Activated naive CD4-positive, alpha-beta T cell treated with anti-CD3 and anti-CD28 coated beads, Interleukin-2, amount 50 U/mL, for 24 hours (primary cell): ENCODE measurements around the gene OR2Y1.
"Not testable (repeated sequence)": the region's sequence is repeated elsewhere in the genome, so short reads cannot be mapped to it uniquely, and the experiment has no call there.

Experiments
- H3K27ac Mint-ChIP-seq: one replicate; pipeline ENCODE4 v1.8.0; 2021; ENCODE audit warnings: mild to moderate bottlenecking, mixed read lengths
- H3K27me3 Mint-ChIP-seq: one replicate; pipeline ENCODE4 v1.8.0; 2021; ENCODE audit warnings: mixed read lengths
- H3K36me3 Mint-ChIP-seq: one replicate; pipeline ENCODE4 v1.8.0; 2021; ENCODE audit warnings: mixed read lengths
- H3K4me1 Mint-ChIP-seq: one replicate; pipeline ENCODE4 v1.8.0; 2021; ENCODE audit warnings: mixed read lengths
- H3K4me3 Mint-ChIP-seq: one replicate; pipeline ENCODE4 v1.8.0; 2021; ENCODE audit warnings: mild to moderate bottlenecking, mixed read lengths
- H3K9me3 Mint-ChIP-seq: one replicate; pipeline ENCODE4 v1.8.0; 2021; ENCODE audit warnings: mixed read lengths

OR2Y1 gene

DNA sequence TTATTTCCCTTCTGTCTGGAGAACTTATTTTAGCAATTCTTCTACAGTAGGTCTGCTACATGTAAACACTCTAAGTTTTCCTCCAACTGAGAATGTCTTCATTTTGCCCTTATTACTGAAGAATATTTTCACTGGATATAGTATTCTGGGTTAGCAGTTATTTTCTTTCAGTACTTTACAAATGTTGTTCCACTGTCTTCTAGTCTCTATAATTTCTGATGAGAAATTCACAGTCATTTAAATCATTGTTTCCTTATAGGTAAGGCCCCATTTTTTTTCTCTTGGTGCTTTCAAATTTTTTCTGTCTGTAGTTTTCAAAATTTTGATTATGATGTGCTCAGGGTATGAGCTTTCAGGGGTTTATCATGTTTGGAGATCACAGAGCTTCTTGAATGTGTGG, 32.0 kb upstream of the OR2Y1 start:
- Mint-ChIP-seq H3K36me3 (peaks cover 2% of the 10 kb centered on the region), H3K9me3 (peaks cover 5% of the 10 kb centered on the region), H3K27ac (no peak overlapping the region), H3K27me3 (peaks cover 4% of the 10 kb centered on the region), H3K4me3 (no peak overlapping the region), H3K4me1 (no peaks in the 10 kb centered on the region)

- Mint-ChIP-seq H3K4me3 (no peak overlapping the region), H3K27ac (no peak overlapping the region), H3K36me3 (peaks cover 2% of the 10 kb centered on the region), H3K9me3 (peaks cover 5% of the 10 kb centered on the region), H3K27me3 (peaks cover 5% of the 10 kb centered on the region), H3K4me1 (no peaks in the 10 kb centered on the region)
Observed at GRCh38 chr5:180769821-180770220, 30.0 kb upstream of the OR2Y1 start.

DNA sequence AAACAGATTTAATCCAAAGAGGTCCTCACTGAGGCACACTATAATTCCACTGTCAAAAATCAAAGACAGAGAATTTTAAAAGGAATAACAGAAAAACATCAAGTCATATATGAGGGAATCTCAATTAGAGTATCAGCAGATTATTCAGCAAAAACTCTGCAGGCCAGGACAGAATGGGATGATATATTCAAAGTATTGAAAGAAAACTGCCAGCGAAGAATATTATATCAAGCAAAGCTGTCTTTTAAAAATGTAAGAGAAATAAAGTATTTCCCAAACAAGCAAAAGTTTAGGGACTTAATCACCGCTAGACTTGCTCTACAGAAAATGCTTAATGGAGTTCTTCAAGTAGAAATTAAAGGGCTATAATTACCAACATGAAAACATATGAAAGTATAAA, 15.7 kb upstream of the OR2Y1 start:
- H3K27me3 Mint-ChIP-seq: no peaks in the 10 kb centered on the region
- no peaks in the 10 kb centered on the region for H3K4me1 Mint-ChIP-seq
- no peak overlapping the region for H3K4me3 Mint-ChIP-seq
- H3K27ac Mint-ChIP-seq: no peak overlapping the region
- H3K9me3 Mint-ChIP-seq: peaks cover 19% of the 10 kb centered on the region
- H3K36me3 Mint-ChIP-seq: no peaks in the 10 kb centered on the region

DNA sequence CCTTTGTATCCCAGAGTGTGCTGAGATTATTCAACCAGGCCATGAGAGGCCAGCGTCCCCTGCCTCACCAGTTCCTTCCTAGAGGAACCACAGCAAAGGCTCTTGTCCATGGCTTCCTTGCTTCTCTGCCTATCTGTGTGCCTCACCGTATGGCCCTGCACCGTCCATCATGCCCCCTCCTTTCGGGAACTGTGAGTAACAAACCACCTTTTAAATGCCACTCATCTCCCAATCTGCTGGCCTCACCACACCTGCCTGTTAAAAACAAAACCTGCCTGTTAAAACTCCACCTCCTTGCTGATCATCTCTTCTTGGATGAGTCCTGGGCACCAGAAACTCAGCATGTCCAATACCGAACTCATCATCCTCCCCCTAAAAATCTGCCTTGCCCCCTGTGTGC, 4.4 kb upstream of the OR2Y1 start:
- Mint-ChIP-seq H3K27ac (no peak overlapping the region), H3K9me3 (no peaks in the 10 kb centered on the region), H3K27me3 (peaks cover 8% of the 10 kb centered on the region), H3K36me3 (no peaks in the 10 kb centered on the region), H3K4me3 (no peak overlapping the region), H3K4me1 (no peaks in the 10 kb centered on the region)

DNA sequence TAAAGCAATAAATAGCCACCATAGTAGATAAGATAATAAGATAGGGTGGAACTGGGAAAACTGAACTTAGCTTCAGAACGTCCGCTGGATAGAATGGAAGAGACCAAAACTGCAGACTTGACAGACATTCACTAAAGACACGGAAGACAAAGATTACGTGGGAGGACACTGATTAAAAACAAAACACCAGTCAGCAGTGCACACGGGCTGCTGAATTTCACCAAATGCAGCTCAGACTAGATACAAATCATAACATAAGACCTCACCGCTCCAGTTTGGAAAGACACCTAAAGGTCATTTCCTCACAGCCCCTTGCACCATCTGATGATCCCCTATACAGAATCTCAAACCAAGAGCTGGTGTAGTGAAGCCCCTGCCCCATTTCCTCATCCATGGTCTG, 2.9 kb upstream of the OR2Y1 start:
- Mint-ChIP-seq H3K36me3 (no peaks in the 10 kb centered on the region), H3K27me3 (peaks cover 17% of the 10 kb centered on the region), H3K9me3 (no peaks in the 10 kb centered on the region), H3K27ac (no peak overlapping the region), H3K4me3 (no peak overlapping the region), H3K4me1 (no peaks in the 10 kb centered on the region)

- not testable (repeated sequence) for H3K9me3 Mint-ChIP-seq, H3K4me3 Mint-ChIP-seq, H3K27ac Mint-ChIP-seq, H3K4me1 Mint-ChIP-seq, H3K36me3 Mint-ChIP-seq
- peaks cover 17% of the 10 kb centered on the region for H3K27me3 Mint-ChIP-seq
Observed at GRCh38 chr5:180740953-180741352, 1.1 kb upstream of the OR2Y1 start.

DNA sequence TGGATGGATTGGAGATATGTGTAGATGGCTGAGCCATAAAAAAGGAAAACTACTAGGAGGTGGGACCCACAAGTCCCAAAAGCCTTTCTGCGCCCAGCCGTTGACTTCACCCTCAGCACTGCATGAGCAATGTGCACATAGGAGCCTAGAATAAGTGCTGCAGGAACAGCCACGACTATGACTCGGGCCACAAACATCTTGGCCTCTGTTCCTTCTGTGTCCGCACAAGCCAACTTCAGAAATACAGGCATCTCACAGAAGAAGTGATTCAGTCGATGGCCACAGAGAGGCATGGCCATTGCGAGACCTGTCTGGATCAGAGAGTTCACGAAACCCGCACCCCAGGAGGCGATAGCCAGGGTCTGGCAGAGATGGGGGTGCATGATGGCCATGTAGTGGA, 587 bp downstream of the OR2Y1 start:
- Mint-ChIP-seq H3K4me1 (no peaks in the 10 kb centered on the region), H3K27me3 (peaks cover 17% of the 10 kb centered on the region), H3K27ac (no peak overlapping the region), H3K36me3 (no peaks in the 10 kb centered on the region), H3K4me3 (no peak overlapping the region), H3K9me3 (no peaks in the 10 kb centered on the region)

DNA sequence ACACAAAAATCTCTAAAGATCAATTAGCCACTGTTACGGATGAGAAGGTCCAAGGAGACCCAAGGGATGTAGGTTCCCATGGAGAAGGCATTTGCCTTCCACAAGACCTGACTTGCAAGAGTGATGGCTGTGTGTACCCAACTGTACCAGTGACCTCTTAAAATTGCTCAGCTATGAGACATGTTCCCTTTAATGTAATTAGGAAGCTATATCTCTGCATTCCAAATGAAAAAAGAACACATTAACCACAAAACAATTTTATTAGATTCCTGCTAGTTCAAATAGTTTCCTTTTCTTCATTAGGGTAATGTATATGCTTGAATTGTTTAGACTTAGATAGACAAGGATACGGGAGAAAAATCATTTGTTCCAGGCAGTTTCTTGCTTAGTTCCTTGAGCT, 3.3 kb downstream of the OR2Y1 start:
- Mint-ChIP-seq H3K4me3 (no peak overlapping the region), H3K9me3 (no peaks in the 10 kb centered on the region), H3K36me3 (no peaks in the 10 kb centered on the region), H3K4me1 (no peaks in the 10 kb centered on the region), H3K27ac (no peak overlapping the region), H3K27me3 (peaks cover 17% of the 10 kb centered on the region)

GRCh38 chr5:180724944-180725343, 14.9 kb downstream of the OR2Y1 start:
- H3K27ac Mint-ChIP-seq: no peak overlapping the region
- no peaks in the 10 kb centered on the region for H3K9me3 Mint-ChIP-seq
- peaks cover 2% of the 10 kb centered on the region for H3K27me3 Mint-ChIP-seq
- no peak overlapping the region for H3K4me3 Mint-ChIP-seq
- H3K4me1 Mint-ChIP-seq: peaks cover 16% of the 10 kb centered on the region
- H3K36me3 Mint-ChIP-seq: no peaks in the 10 kb centered on the region

GRCh38 chr5:180723936-180724335, 15.9 kb downstream of the OR2Y1 start:
- H3K27ac Mint-ChIP-seq: no peak overlapping the region
- peaks cover 17% of the 10 kb centered on the region for H3K4me1 Mint-ChIP-seq
- H3K9me3 Mint-ChIP-seq: no peaks in the 10 kb centered on the region
- H3K27me3 Mint-ChIP-seq: peaks cover 2% of the 10 kb centered on the region
- H3K4me3 Mint-ChIP-seq: no peak overlapping the region
- H3K36me3 Mint-ChIP-seq: no peaks in the 10 kb centered on the region

GRCh38 chr5:180720486-180720885, 19.4 kb downstream of the OR2Y1 start:
- H3K4me3 Mint-ChIP-seq: no peak overlapping the region
- H3K4me1 Mint-ChIP-seq: peaks cover 24% of the 10 kb centered on the region
- peaks cover 2% of the 10 kb centered on the region for H3K27me3 Mint-ChIP-seq
- H3K36me3 Mint-ChIP-seq: peaks cover under 1% of the 10 kb centered on the region
- H3K9me3 Mint-ChIP-seq: peaks cover 2% of the 10 kb centered on the region
- no peak overlapping the region for H3K27ac Mint-ChIP-seq

DNA sequence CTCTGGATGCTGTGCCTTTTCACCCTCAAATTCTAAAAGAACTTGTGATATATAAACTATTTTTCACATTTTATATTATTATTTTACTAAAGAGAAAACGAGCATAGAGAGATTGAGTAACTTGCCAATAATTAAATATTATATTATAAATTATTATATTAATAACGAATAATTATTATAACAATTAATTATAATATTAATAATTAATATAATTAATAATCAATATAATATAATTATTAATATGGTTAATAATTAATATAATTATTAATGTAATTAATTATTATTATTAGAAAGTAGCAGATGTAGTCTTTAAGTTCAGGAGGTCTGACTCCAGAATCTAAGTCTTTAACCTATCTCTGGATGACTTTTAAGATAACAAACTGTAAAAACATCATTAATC, 20.1 kb downstream of the OR2Y1 start:
- Mint-ChIP-seq H3K36me3 (peaks cover 1% of the 10 kb centered on the region), H3K4me1 (peaks cover 20% of the 10 kb centered on the region), H3K9me3 (peaks cover 6% of the 10 kb centered on the region), H3K27ac (no peak overlapping the region), H3K27me3 (no peaks in the 10 kb centered on the region), H3K4me3 (no peak overlapping the region)

GRCh38 chr5:180718810-180719453, 20.9 kb downstream of the OR2Y1 start:
- Mint-ChIP-seq H3K4me3 (no peak overlapping the region), H3K27ac (no peak overlapping the region), H3K4me1 (peaks cover 19% of the 10 kb centered on the region)

GRCh38 chr5:180717989-180718388, 21.9 kb downstream of the OR2Y1 start:
- Mint-ChIP-seq H3K36me3 (peaks cover 1% of the 10 kb centered on the region), H3K27ac (no peak overlapping the region), H3K4me1 (peaks cover 17% of the 10 kb centered on the region), H3K4me3 (no peak overlapping the region), H3K27me3 (no peaks in the 10 kb centered on the region), H3K9me3 (peaks cover 10% of the 10 kb centered on the region)

More at GRCh38 chr5:180718810-180719453, 20.9 kb downstream of the OR2Y1 start:
- Mint-ChIP-seq H3K9me3 (peaks cover 10% of the 10 kb centered on the region), H3K27me3 (no peaks in the 10 kb centered on the region), H3K36me3 (peaks cover 1% of the 10 kb centered on the region)

DNA sequence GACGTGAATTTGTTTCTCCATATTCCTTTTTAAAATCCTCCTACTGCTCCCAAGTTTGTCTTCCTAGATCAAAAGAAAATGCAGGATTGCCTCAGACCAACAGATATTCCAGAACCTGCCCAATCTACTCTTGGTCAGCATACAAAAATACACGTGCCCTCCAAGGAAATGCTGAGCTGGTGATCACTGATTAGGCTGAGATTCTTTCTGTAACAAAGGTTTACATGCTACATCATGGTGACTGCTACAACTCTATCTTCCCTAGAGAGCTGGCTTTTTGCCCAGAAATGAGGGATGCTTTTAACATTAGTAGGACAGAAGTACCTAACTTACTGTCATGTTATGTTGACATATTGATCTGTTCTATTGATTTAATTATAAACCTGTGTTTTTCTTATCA, 35.5 kb downstream of the OR2Y1 start:
- H3K9me3 Mint-ChIP-seq: no peaks in the 10 kb centered on the region
- no peak overlapping the region for H3K4me3 Mint-ChIP-seq
- peaks cover 3% of the 10 kb centered on the region for H3K36me3 Mint-ChIP-seq
- peaks cover 16% of the 10 kb centered on the region for H3K4me1 Mint-ChIP-seq
- H3K27ac Mint-ChIP-seq: no peak overlapping the region
- no peaks in the 10 kb centered on the region for H3K27me3 Mint-ChIP-seq

- H3K27ac Mint-ChIP-seq: no peak overlapping the region
- H3K36me3 Mint-ChIP-seq: peaks cover 3% of the 10 kb centered on the region
- peaks cover 19% of the 10 kb centered on the region for H3K4me1 Mint-ChIP-seq
- H3K9me3 Mint-ChIP-seq: peaks cover 4% of the 10 kb centered on the region
- H3K4me3 Mint-ChIP-seq: no peak overlapping the region
- no peaks in the 10 kb centered on the region for H3K27me3 Mint-ChIP-seq
Observed at GRCh38 chr5:180703912-180704311, 35.9 kb downstream of the OR2Y1 start.

DNA sequence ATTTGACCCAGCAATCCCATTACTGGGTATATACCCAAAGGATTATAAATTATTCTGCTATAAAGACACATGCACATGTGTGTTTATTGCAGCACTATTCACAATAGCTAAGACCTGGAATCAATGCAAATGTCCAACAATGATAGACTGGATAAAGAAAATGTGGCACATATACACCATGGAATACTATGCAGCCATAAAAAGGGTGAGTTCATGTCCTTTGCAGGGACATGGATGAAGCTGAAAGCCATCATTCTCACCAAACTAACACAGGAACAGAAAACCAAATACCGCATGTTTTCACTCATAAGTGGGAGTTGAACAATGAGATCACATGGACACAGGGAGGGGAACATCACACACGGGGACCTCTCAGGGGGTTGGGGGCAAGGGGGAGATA, 36.5 kb downstream of the OR2Y1 start:
- not testable (repeated sequence) for H3K36me3 Mint-ChIP-seq, H3K4me3 Mint-ChIP-seq, H3K27ac Mint-ChIP-seq, H3K27me3 Mint-ChIP-seq, H3K9me3 Mint-ChIP-seq
- peaks cover 19% of the 10 kb centered on the region for H3K4me1 Mint-ChIP-seq
